GM21717 (cell line): ENCODE results near the gene VPS41.
"Not testable (repeated sequence)": the region's sequence is repeated elsewhere in the genome, so short reads cannot be mapped to it uniquely, and the experiment has no call there.

Source experiments
- ATAC-seq: cut with Tn5 transposase; IDR thresholded peaks from one replicate; pipeline ENCODE4 v1.9.1; 2021; ENCODE audit warnings: mild to moderate bottlenecking, moderate library complexity; ENCODE audit not compliant: unreplicated experiment

VPS41 gene

DNA sequence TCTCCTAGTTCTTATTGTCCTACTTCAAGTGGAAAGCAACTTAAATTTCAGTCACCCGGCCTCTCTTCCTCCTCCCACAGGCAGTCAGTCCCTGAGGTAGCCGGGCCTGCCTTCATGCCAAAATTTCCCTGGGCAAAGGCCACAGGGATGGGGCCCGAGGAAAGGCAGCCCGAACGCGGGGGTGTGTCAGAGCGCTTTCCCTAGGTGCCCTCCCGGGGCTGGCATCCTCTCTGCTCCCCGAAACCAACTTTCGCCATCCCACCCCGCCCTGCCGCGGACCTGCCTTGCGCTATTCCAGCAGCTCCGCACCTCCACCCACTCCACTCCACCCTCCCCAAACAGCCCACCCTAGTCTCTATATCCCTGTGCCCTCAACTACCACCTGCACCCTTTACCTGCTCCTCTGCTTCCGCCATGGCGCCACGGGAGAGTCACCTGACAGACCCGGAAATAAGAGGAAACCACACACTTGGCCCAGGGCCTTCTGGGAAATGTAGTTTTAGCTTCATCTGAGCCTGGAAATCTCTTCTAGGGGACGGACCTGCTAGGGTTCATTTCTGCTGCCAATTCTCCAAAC lies at the start of gene VPS41:
TSS of gene VPS41 (minus strand) at position 433 of the 577 bp plus-strand sequence. CDS start at position 416, 17 bp downstream.
- peak; percentile 99 for ATAC-seq

DNA sequence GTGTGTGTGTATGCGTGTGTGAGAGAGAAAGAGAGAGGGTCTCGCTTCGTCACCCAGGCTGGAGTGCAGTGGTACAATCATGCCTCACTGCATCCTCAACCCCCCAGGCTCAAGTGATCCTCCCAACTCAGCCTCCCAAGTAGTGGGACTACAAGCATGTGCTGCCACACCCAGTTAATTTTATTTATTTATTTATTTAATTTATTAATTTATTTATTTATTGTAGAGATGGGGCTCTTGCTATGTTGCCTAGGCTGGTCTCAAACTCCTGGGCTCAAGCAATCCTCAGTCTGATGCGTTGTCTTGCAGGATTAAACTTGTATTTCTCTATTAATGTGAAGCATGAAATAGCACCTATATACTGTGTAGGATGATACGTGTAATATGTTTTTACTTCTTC lies 46.9 kb upstream of the VPS41 start:
- no peak for ATAC-seq

DNA sequence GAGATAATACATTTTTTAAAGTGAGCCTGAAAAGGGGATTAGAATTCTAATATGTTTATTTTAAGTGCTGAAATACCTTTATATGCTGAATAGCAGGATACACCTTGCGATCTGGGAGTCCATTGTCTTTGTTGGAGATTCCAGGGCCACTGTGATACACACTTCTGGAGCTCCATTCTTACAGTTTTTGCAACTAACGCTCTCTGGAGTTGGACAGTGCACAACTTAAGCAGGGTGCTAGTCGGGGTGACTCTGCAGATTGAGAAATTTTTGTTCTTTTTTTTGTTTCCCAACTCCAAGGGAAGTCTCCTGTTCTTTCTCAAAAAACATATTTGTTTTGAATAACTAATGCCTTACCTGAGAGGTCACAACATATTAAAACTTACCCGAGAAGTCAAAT lies 45.0 kb upstream of the VPS41 start:
- ATAC-seq = no peak

DNA sequence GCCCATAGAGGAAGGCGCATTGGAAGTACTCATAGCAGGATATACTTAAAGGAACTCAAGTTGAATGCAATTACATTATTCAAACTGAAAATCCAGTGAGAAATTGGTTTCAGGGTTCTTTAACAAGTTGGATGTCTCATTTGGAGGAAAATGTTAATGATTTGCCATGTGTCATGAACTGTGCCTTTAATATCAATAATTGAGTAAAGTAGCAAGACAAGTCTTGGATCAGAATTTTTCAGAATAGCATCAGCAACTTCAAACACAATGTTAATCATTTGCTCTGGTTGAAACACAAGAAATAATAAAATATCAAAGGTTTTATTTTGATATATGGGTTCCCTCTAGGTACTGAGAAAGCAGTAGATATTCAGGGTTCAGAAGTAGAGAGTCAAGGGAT lies 44.2 kb upstream of the VPS41 start:
- ATAC-seq = no peak

- ATAC-seq = no peak
Observed at GRCh38 chr7:38951213-38951612, 42.2 kb upstream of the VPS41 start.

GRCh38 chr7:38950309-38950708 lies 41.3 kb upstream of the VPS41 start:
- ATAC-seq = no peak

GRCh38 chr7:38947541-38947940 lies 38.5 kb upstream of the VPS41 start:
- not testable (repeated sequence) for ATAC-seq

- ATAC-seq = no peak
Observed at GRCh38 chr7:38942431-38943051, 33.5 kb upstream of the VPS41 start.

DNA sequence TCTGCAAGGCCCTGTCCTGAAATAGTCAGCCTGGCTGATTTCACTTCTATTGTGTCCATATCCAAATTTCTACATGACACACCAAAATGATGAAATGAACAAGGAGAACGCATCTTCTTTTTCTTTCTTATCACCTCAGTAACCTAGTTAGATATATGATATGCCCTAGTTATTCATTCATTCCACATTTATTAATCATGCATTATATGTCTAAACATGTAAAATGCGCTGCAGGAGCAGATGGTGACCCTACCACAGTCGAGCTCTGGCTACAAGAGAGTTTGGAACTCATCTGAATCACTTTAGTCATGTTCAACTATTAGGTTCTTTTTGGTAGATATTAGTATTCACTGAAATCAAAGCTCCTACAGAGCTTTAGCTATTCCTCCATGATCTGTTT lies 31.8 kb upstream of the VPS41 start:
- no peak for ATAC-seq

GRCh38 chr7:38938589-38938988 lies 29.6 kb upstream of the VPS41 start:
- ATAC-seq = no peak

GRCh38 chr7:38938001-38938485 lies 29.1 kb upstream of the VPS41 start:
- no peak for ATAC-seq

DNA sequence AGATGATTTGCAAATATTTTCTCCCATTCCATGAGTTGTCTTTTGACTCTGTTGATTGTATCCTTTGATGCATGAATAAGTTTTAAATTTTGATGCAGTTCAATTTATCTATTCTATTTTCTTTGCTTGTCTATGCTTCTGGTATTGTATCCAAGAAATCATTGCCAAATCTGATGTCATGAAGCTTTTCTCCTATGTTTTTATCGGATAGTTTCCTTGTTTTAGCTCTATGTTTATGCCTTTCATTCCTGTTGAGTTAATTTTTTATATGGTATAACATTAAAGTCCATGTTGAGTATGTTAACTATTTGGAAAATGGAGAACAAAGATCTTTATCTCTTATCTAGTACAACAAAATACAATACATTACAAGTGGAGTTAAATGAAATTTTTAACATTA lies 27.6 kb upstream of the VPS41 start:
- no peak for ATAC-seq

DNA sequence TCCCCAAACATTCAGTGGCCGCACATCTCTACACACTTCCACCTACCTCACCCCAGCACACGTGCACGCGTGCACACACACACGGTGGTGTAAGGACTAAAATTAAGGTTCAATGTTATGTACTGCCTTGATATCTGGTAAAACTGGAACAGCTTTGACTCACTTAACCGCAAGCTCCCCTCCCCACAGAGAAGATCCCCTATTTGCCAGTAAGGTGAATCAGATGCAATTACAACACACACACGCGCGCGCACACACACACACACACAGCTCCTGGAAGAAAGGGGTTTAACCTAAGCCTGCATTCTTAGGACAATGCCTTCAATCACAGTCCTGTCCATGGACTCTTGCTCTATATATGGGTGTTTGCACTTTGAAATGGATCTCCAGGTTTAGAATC lies 25.5 kb upstream of the VPS41 start:
- ATAC-seq = no peak

GRCh38 chr7:38934051-38934450 lies 25.1 kb upstream of the VPS41 start:
- no peak for ATAC-seq

- peak; percentile 94 for ATAC-seq
Observed at GRCh38 chr7:38932509-38933168, 23.6 kb upstream of the VPS41 start.

DNA sequence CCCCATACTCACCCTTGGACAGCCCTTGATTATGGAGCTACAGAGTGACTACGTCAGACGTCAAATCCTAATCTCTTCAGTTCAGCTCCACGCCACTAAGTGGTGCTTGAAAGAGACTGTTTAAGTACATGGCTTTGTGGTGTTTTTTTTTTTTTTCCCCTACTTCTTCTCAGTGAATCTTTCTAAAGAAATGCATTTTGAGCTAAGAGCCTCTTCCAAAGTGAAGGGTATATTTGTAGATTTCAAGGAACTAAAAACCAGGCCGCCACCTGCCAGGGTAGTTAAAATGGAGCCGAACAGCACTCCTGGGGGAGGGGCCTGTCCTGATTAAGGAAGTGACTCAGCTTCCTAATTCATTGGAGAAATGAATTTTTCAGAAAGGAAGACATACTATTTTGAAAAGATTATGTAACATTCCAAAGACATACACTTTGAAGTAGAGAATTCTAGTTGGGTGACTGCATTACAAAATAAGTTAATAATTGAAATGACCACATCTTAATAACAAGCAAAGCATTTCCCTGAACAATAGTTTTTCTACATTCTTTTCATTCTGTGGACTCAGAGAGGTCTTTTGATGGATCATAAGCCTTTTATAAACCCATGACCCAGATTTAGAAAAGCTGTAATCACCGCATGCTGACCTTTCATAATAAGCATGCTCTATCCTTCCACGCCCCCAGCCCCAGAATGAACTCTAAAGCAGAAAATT lies 20.6 kb upstream of the VPS41 start:
- ATAC-seq = no peak

GRCh38 chr7:38928506-38928905 lies 19.5 kb upstream of the VPS41 start:
- no peak for ATAC-seq

DNA sequence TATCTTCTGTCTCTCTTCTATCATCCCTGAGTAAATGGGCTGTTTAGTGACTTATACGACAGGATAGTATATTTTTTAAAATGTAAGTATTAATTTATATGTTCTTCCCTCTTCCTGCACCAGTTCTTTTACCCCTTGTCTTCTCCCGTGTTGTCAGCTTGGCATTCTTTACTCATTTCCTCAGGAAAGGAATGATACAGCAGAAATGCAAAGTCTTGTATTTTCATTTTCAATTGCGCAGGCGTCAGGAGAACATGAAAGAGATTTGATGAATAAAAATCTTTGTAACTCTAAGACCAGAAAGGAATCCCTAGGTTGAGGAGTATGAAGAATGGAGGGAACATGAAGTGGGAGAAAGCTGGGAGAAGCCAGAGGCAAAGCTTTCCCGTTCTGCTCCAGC lies 18.8 kb upstream of the VPS41 start:
- no peak for ATAC-seq

DNA sequence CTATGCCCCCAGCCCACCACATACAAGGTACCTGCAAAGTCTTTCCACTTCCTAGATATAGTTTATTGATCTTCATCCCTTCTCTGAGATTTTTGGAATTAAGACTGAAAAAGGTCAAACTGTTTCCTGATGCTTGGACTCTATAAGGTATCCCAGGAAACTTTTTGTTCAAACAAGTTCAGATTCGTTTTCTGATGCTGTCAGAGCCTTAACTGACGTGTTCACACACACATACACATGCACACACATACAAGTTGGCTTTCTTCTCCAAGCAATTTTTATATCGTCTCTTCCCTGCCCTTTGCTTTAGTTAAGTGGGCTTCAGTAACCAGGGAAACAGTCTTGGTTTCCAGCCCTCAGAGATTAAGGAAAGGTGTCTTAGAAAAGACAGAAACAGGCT lies 11.7 kb upstream of the VPS41 start:
- no peak for ATAC-seq

DNA sequence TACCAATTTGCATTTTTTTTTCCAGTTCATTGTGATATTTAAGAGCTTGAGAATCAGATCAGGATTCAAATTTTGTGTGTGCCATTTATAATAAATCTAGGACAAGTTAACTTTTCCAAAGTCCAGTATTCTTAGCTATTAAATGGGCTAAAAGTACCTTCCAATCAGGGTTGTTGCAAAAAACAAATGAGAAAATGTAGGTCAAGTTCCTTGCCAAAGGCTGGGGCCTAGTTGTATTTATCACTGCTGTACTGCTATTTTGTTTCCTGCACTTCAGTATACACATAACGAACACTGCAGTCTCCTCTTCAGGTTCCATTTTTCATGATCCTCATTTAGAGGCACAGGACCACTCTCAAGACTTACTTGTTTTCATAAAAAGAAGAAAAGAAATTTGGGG lies 7.4 kb upstream of the VPS41 start:
- no peak for ATAC-seq

GRCh38 chr7:38909870-38910269 lies 879 bp upstream of the VPS41 start:
- ATAC-seq = no peak

GRCh38 chr7:38907766-38908165 lies 1.2 kb downstream of the VPS41 start:
- no peak for ATAC-seq
